GM10266 (cell line): ENCODE measurements around the gene MAS1L.

Experiments
- DNase-seq: peaks from one replicate; pipeline ENCODE4 v3.0.0; 2012; ENCODE audit errors: extremely low spot score
- CTCF ChIP-seq: IDR thresholded peaks from 2 replicates; pipeline ENCODE4 v1.5.1; 2012; ENCODE audit warnings: mild to moderate bottlenecking, low read depth; ENCODE audit not compliant: control insufficient read depth, insufficient read depth; ENCODE audit errors: missing control alignments

MAS1L gene, protein sequence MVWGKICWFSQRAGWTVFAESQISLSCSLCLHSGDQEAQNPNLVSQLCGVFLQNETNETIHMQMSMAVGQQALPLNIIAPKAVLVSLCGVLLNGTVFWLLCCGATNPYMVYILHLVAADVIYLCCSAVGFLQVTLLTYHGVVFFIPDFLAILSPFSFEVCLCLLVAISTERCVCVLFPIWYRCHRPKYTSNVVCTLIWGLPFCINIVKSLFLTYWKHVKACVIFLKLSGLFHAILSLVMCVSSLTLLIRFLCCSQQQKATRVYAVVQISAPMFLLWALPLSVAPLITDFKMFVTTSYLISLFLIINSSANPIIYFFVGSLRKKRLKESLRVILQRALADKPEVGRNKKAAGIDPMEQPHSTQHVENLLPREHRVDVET

GRCh38 chr6:29487660-29488059 lies at the start of gene MAS1L:
TSS of gene MAS1L (minus strand) at chr6:29487956. CDS start at chr6:29487902, 54 bp downstream.
- no peak for DNase-seq
- TF ChIP-seq CTCF: no peak

DNA sequence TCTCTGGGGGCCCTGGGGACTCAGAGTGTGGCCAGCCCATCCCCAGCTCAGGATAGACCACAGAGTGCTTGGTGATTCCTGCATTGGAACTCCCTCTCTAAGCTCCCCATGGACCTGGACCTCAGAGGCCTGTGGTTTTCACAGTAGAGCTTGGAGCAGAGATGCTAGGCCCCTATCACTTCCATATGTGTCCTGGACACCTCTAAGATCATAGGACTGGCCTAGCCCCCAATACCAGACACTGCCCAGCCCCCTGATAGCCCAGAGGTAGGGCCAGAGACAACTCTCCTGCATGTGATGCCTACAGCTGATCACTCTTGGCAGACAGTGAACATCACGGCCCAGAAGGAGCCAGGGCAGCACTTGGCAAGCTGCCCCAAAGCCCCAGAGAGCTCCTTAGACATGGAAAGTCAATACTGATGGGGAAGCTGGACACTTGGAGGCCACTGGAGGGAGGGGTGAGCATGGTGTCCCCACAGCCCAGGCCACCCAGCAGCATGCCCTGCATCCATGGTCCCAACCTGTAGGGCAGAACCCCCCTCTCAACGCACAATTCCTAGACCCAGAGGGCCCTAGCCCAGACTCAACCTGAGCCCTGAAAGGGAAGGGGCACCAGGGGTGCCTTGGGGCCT lies 44.7 kb upstream of the MAS1L start:
- no peak for DNase-seq
- TF ChIP-seq CTCF: no peak

DNA sequence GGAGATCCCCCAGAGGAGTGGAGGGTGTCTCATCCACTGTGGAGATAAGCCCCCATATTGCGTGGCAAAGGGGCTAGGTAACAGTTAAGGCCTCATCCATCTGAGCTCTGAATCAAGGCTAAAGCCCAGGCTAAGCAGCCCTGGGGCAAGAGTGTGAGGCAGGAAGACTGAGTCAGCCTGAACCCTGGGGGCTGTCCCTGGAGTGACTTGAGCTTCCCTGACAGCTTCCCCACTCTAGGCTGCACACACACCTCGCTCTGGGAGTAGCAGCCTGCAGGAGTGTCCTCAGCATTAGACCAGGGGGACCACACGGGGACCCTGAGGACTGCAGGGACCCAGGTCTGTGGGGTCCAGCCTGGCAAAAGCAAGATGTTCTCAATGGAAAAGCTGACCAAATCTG lies 43.9 kb upstream of the MAS1L start:
- no peak for TF ChIP-seq CTCF
- no peak for DNase-seq

GRCh38 chr6:29530671-29531310 lies 43.0 kb upstream of the MAS1L start:
- no peak for DNase-seq
- TF ChIP-seq CTCF: no peak

DNA sequence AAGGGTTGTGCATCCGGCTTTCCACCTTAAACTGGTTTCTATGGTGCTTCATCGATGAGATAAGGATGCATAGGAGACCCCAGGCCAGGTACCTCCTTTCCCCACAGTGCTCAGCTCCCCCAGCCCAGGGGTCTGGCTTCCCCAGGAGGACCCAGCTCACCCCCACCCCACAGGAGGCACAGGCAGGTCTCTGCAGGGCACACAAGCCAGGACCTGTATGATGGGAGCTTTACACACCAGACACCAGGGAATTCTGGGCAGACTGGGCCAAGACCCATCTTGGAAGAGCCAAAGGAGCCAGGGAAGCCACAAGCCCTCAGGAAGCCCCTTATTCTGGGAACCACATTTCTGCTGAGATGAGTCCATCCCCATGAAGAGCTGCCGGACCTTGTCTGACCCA lies 42.2 kb upstream of the MAS1L start:
- TF ChIP-seq CTCF: no peak
- DNase-seq: no peak

DNA sequence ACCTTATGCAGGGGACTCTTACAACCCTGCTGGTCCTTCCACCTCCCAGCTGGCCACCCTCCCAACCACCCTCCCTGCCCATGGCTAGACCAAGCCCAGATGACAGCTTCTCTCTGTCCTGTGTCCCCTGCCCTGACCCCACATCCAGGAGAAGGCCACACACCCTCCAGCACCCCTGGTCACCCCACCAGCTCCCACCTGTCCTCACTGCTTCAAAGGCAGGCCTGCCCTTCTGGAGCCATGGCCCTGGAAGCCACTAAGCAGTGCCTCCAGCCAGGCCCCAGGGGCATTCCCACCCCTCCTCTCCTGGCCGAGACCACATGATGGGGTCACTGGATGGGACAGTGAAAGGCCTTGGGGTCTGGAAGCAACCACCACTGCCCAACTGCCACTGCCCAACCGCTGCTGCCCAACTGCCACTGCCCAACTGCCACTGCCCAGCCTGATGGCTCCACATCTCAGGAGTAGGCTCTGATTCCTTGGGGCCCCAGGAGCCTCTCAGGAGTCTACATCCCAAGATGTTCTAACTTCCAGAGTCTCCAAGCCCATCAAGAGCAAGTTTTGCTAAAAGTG lies 41.3 kb upstream of the MAS1L start:
- TF ChIP-seq CTCF: no peak
- DNase-seq: no peak
